Stimulated activated CD4-positive, alpha-beta T cell treated with anti-CD3 and anti-CD28 coated beads, Interleukin-15, amount 100 ng/mL, for 24 hours (primary cell): Measurements from ENCODE around the gene MID2.

Experiments used
- DNase-seq: peaks from one replicate; pipeline ENCODE4 v3.0.0-alpha.2; 2020

MID2 gene

GRCh38 chrX:107968623-107969022 is 143.0 kb downstream of the MID2 start:
- DNase-seq, result no peak

GRCh38 chrX:107970073-107970472 is 144.4 kb downstream of the MID2 start:
- DNase-seq, result no peak

- no peak for DNase-seq
Measured at GRCh38 chrX:107971636-107972035, 146.0 kb downstream of the MID2 start.
